Spleen (tissue), 7 donors: ENCODE data around the gene CHST13.

Experiments used
- CTCF ChIP-seq, 11 experiments: fragments of 200-600 bp in 7 of 11; fragments of 450-650 bp in 4 of 11; sonication (generic) in 4 of 11; IDR thresholded peaks in 8 of 11; conservative IDR thresholded peaks in 3 of 11; 1 replicate in 7 of 11; 2 replicates in 4 of 11; pipeline versions ENCODE4 v1.4.0 to v1.8.0; 2016 to 2021; ENCODE audit warnings: antibody characterized with exemption in 11 of 11, inconsistent platforms in 4 of 11, mild to moderate bottlenecking in 1 of 11
- POLR2A ChIP-seq, 3 donors: fragments of 450-650 bp; IDR thresholded peaks; one replicate each; pipeline ENCODE4 v1.5.1; 2017; ENCODE audit warnings: antibody characterized with exemption in 3 of 3, mild to moderate bottlenecking in 1 of 3
- donor health status: DM: no; HTN: no; CAD: no; lungs with moderate emphysema.
- donor health status: DM: no; HTN: no; CAD: no.
- donor health status: DM: no; HTN: no; CAD: no.

- TF ChIP-seq CTCF (IDR thresholded peaks at IDR 0.05 in 8 of 11, conservative IDR thresholded peaks at IDR 0.05 in 3 of 11) (no peak), POLR2A (IDR thresholded peaks at IDR 0.05) (no peak)
Measured at GRCh38 chr3:126501054-126501453, 22.9 kb upstream of the CHST13 start.
